ENCODE results near the gene OR10AD1. TPM values are rescaled to one million over a fixed set of nuclear protein-coding genes. Genes with fewer than 3 reads are reported as not detected.

The OR10AD1 gene
- total RNA-seq, 3 donors from 2014 or later = not detected

DNA sequence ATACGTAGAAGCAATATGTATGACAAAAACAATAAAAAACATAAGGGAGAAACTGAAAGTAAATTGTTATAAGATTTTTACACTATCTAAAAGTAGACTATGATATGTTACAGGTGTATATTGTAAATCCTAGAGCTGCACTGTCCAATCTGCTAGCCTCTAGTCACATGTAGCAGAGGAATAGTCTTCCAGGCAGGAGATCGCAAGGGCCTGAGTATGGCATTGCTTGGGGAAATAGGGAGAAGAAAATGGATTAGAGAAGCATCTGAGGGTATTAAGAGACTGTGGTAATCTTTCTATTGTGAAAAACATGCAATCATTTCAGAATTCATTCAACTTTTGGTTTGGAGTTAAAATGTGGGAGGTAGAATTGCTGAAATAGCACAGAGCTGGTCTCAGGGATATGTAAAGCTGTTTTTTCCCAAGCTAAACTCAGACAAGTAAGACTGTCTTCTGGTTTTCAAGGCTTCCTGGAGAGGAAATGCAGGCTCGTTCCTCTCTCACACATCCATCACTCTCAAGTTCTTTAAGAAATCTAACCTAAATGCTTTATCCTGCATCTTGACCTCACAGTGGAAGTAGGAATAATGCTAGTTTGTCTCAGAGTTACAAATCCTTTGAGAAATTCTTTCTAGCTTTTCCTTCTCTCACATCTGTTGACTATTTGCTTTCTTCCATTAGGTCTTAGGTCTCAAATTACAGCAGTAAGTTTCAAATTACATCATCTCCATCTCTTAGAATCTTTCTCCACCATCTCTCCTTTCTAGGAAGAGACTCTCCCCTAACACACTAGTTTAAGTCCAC, 27.3 kb downstream of the OR10AD1 start:
- H3K4me3 ChIP-seq = no peak overlapping the region
- peaks cover 0 to 7% of the 10 kb centered on the region in 2 donors for H3K27me3 ChIP-seq
- TF ChIP-seq POLR2AphosphoS5 (IDR thresholded peaks at IDR 0.05) (no peak), POLR2A (IDR thresholded peaks at IDR 0.05) (no peak)
- TF ChIP-seq, protein P1, sequence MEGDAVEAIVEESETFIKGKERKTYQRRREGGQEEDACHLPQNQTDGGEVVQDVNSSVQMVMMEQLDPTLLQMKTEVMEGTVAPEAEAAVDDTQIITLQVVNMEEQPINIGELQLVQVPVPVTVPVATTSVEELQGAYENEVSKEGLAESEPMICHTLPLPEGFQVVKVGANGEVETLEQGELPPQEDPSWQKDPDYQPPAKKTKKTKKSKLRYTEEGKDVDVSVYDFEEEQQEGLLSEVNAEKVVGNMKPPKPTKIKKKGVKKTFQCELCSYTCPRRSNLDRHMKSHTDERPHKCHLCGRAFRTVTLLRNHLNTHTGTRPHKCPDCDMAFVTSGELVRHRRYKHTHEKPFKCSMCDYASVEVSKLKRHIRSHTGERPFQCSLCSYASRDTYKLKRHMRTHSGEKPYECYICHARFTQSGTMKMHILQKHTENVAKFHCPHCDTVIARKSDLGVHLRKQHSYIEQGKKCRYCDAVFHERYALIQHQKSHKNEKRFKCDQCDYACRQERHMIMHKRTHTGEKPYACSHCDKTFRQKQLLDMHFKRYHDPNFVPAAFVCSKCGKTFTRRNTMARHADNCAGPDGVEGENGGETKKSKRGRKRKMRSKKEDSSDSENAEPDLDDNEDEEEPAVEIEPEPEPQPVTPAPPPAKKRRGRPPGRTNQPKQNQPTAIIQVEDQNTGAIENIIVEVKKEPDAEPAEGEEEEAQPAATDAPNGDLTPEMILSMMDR (IDR thresholded peaks at IDR 0.05) = no peak
- no peaks in the 10 kb centered on the region for H3K36me3 ChIP-seq
- H3K27ac ChIP-seq = peak overlapping the region; percentile 23 to 40
- intact Hi-C loops (cut with DNase I; ENCODE audit: low total_unique reads) = no loop called here
- no peak for DNase-seq (ENCODE audit: low spot score in 2 of 2)
- H3K4me1 ChIP-seq = no peaks in the 10 kb centered on the region
- no peaks in the 10 kb centered on the region for H3K9me3 ChIP-seq

DNA sequence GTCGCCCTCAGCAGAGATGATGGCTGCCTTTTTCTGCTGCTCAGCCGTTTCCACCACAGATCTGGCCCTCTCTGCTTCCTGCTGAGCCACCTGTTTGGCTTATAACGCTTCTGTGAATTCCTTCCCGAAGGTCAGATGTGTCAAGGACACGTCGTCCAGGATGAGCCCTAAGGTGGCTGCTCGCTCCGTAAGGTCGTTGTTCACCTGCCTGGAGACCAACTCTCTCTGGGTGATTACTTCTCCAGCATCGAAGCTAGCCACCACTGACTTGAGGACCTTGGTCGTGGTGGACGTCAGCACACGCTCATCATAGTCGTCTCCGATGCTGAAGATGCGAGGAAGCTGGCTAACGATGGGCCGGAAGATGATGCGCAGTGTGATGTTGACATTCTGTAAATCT, 34.1 kb downstream of the OR10AD1 start:
- intact Hi-C loops (cut with DNase I; ENCODE audit: low total_unique reads) = loop anchor here (5.0 kb wide), 1 partner anchor 297 kb away; no protein-coding TSS in a partner anchor

DNA sequence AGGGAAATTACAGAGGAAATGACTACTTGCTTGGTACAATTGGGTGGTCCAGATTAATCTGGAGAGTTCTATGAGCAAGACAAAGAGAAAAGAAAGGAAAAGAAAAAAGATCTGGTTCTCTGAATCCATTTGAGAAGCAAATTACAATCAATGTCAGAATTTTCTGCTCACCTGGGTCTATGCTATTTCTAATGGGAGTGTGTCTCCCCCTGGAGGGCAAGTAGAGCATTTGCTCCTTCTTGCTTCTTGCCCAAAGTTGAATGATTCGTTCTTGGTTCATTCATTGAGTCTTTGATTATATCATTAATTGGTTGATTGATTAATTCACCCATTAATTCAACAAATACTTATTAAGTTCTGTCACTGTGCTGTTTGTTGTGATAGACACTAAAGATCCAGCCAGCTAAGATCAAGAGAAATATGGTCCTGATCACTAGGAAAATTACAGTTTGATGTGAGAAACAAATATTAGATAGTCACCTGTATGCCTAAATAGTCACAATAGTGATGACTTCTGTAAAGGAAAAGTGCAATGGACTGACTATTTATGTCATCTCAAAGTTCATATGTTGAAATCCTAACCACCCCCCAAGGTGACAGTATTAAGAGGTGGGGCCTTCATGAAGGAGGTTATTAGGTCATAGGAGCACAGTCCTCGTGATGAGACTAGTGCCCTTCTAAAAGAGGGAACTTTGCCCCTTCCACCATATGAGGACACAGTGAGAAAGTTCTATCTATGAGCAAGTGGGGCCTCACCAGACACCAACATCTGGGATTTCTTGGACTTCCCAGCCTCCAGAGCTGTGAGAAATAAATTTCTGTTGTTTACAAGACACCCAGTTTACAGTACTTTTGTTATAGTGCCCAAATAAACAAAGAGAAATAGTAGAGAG, 37.8 kb downstream of the OR10AD1 start:
- Histone ChIP-seq H3K27me3 (no peaks in the 10 kb centered on the region), H3K36me3 (no peaks in the 10 kb centered on the region), H3K9me3 (no peaks in the 10 kb centered on the region), H3K4me3 (no peak overlapping the region), H3K27ac (no peak overlapping the region), H3K4me1 (no peaks in the 10 kb centered on the region)
- no peak for DNase-seq (ENCODE audit: low spot score in 2 of 2)
- intact Hi-C loops (cut with DNase I; ENCODE audit: low total_unique reads) = loop anchor here (5.0 kb wide), 1 partner anchor 293 kb away; no protein-coding TSS in a partner anchor
- TF ChIP-seq, protein P1 (IDR thresholded peaks at IDR 0.05) = peak; percentile 78 to 83 (median 82)
- TF ChIP-seq POLR2A (IDR thresholded peaks at IDR 0.05) = no peak
- TF ChIP-seq POLR2AphosphoS5 (IDR thresholded peaks at IDR 0.05) = no peak

More for the DNA sequence above, 34.1 kb downstream of the OR10AD1 start:
- H3K27me3 ChIP-seq = no peaks in the 10 kb centered on the region
- TF ChIP-seq, protein P1 (IDR thresholded peaks at IDR 0.05) = no peak
- TF ChIP-seq POLR2AphosphoS5 (IDR thresholded peaks at IDR 0.05) = no peak
- no peak for TF ChIP-seq POLR2A (IDR thresholded peaks at IDR 0.05)
- no peaks in the 10 kb centered on the region for H3K4me1 ChIP-seq
- H3K36me3 ChIP-seq = no peaks in the 10 kb centered on the region
- DNase-seq (ENCODE audit: low spot score in 2 of 2) = no peak
- no peaks in the 10 kb centered on the region for H3K9me3 ChIP-seq
- no peak overlapping the region for H3K27ac ChIP-seq
- no peak overlapping the region for H3K4me3 ChIP-seq

DNA sequence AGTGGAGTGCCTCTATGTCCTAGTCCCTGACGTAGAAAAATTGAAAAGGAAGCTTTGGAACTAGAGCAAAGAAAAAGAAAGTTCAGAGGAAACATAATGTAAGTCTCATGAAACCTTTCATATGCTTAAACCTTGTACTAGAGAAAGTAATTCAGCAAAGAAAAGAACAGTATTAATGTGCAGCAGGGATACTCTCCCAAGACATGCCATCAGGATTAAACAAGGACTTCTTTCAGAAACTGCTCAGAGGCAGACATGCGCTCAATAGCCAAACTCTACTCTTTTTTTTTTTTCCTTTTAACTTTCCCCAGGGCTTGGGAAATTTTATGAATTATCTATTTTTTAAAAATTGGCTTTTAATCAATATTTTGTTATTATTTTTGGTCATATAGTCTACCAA, 38.6 kb downstream of the OR10AD1 start:
- Histone ChIP-seq H3K9me3 (no peaks in the 10 kb centered on the region), H3K27me3 (no peaks in the 10 kb centered on the region), H3K4me1 (no peaks in the 10 kb centered on the region), H3K36me3 (no peaks in the 10 kb centered on the region), H3K4me3 (no peak overlapping the region), H3K27ac (no peak overlapping the region)
- intact Hi-C loops (cut with DNase I; ENCODE audit: low total_unique reads) = no loop called here
- TF ChIP-seq POLR2AphosphoS5 (IDR thresholded peaks at IDR 0.05) (no peak), POLR2A (IDR thresholded peaks at IDR 0.05) (no peak)
- TF ChIP-seq, protein P1 (IDR thresholded peaks at IDR 0.05) = no peak
- no peak for DNase-seq (ENCODE audit: low spot score in 2 of 2)

Data from breast epithelium (tissue), 4 donors.